ENCODE data around the gene STK17B. TPM values are rescaled to one million over a fixed set of nuclear protein-coding genes. Genes with fewer than 3 reads are reported as not detected.

STK17B gene
- total RNA-seq = 10 to 100 TPM; 11.2 to 11.5 TPM
- long read RNA-seq, partial matches to known transcripts = 0 of 2 reads
- long read RNA-seq, other reads (novel, unspliced or antisense) = 2 of 2 reads

DNA sequence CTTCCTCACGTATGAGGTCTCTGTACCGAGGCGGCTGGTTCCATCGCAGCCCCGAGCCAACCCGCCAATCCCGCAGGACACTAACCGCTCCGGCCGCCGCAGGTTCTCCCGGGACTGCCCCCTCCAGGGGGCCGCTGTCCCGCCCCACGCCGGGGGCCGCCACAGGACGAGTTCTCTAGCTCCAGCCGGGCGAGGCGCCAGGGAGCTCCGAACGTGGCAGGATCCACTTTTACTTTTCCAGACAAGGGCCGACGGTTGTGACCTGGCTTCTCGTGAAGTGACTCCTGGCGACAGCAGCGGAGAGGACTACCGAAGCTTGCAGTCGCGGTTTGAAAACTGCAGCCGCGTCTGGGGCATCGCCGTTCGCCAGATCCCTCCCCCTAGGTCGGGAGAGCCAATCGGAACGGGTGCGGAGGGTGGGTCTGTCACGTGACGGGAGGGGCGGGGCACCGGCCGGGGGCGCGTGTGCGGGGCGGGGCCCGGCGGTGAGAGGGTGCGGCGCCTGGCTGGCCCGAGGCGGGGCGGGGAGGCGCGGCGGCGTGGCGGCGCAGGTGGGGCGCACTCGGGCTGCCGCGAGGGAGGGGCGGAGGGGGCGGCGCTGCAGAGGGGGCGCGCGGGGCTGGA, at the start of gene STK17B:
Gene STK17B (minus strand): TSS at position 331 of the 624 bp plus-strand sequence. CDS start 8,195 bp downstream, outside the sequence.
- intact Hi-C loops (cut with DNase I) = loop anchor here in 1 of 2 donors (10.0 kb wide), 1 partner anchor 113 kb away; no protein-coding TSS in a partner anchor

DNA sequence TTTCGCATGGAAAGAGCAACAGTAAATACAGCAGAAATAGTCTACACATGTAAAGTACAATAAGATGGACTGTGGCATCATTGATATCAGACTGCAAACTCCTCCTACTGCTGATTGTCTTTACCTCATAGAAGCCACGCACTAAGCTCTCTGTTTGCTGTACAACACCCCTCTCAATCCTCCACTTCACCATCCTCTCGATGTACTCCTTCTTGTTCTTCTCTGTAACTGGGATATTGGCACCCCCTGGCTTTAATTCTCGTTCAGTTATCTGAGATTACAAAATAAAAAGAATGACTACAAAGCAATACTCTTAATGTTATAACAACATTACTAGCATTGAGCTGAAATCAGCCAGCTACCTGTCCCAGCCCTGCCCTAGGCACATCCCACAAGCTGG, 49.3 kb upstream of the STK17B start:
- intact Hi-C loops (cut with DNase I) = no loop called here
- ATAC-seq = no peak
- no peak for DNase-seq

More for the DNA sequence above, at the start of gene STK17B:
- peak; percentile 97 to 98 for ATAC-seq
- DNase-seq = peak; percentile 95

DNA sequence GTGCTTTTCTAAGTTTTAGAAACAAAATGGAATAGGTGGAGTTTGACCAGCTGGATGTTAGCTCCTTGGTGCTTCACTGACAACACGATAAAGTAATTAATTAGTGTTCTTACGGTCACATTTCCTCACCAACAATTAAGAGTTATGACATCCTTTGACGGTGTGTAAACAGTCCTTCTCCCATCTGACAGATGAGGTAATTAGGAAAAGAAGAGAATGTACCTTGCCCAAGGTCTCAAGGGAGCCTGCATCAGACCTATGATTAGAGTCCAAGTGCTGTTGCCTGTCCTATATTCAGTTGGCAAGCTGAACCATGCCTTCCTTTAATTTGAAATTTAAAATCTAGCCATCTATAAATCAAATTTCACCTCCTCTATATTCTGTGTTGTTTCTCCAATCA, 48.3 kb upstream of the STK17B start:
- intact Hi-C loops (cut with DNase I) = no loop called here
- ATAC-seq = no peak
- DNase-seq = no peak

DNA sequence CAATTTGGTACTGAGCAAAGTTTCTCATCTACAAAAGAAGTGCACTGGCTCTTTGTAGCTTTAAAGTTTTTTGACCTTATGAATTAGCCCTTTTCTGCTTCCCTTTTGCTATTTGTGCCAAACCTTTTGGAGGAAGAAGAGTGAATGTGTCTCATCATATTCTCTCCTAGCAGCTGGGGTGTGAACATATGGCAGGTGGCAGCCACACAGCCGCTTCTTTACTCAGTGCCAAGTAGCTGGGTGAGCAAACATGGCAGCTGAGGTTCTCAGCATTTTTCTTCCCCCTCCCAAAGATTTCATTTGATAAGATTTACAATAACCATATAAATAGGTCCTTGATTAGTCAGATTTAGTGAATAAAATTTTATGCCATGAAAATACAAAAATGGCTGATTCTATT, 46.7 kb upstream of the STK17B start:
- intact Hi-C loops (cut with DNase I) = no loop called here
- no peak for ATAC-seq
- DNase-seq = no peak

DNA sequence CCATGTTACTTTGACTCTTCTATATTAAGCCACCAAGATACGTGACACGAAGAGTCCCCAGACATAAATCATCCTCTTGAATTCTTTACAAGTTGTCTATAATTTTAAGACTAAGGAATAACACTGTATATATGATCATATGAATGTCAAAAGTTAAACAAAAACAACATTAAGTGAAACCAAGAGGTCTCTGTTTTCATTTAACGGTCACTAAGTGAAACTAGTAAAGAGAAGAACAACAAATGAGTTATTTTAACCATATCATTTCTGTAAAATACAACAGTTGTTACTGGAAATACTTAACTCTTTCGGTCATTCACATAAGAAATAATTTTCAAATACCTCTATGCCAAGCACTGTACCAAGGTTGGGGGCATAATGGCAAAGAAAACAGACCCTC, 45.7 kb upstream of the STK17B start:
- no peak for ATAC-seq
- intact Hi-C loops (cut with DNase I) = no loop called here
- no peak for DNase-seq

DNA sequence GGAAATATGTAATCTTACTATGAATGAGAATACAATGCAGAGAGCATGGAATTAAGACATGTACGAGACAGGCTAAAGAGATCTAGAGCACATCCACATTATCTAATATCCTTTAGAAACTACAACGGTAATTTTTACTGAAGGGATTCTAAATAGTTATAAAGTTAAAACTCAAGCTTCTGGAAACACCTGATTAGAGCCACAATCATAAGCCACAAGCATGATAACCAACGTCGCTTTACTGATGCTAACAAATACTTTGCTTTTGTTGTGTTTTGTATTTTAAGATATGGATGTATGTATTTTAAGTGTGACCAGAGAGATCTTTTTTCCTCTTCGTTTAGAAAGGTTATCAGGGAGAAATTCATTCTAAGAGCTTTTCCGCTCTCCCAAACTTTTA, 44.0 kb upstream of the STK17B start:
- intact Hi-C loops (cut with DNase I) = no loop called here
- DNase-seq (no peak), ATAC-seq (no peak)

DNA sequence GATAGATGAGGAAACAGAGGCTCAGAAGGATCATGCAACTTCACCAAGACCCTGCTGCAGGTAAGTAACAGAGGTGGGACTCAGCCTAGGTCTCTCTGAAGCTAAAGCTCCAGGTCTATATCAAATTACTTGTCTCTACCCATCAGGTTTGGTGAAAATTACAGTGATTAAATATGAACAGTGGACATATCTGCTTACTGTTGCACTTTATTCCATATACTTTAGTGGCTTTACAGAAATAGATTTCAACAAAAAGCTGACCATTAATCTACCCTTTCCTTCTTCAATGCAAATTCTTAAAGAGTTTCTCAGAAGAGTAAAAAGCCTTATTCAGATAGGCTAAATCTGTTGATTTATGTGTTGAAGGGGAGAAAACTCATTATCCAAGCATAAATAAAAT, 42.8 kb upstream of the STK17B start:
- no peak for ATAC-seq
- intact Hi-C loops (cut with DNase I) = no loop called here

DNA sequence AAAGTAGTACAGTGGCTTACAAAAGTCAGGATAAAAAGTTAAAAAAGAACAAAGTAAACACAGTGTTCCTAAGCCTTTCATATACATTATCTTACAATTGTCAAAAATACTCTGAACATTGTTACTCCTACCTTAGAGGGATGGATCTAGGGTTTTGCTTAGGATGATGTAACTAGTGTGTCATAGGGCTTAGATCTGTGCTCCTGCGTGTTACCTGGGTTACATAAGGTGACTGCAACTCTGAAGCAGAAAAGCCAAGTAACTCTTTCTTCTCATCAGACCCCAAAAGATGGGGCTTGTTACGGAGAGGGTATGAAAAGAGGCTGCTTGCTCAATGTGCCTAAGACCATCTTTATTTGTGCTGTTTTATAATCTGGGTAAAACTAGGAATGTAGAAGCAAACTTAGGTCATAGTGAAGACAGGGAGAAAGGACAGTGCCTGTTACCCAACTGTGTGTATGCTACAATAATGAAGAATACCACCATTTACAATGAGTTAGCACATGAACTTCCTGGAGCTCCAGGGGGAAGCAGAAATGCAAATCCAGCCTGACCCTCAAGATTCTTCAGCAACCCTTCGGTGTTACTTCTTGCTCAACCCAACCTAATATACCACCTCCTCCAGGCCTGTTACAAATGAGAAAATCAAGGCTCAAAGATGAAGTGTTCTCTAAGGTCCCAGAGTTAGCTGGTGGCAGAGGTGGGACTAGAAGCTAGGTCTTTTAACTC, 42.0 kb upstream of the STK17B start:
- no peak for DNase-seq
- intact Hi-C loops (cut with DNase I) = no loop called here
- no peak for ATAC-seq

More for the DNA sequence above, 42.8 kb upstream of the STK17B start:
- DNase-seq = no peak

DNA sequence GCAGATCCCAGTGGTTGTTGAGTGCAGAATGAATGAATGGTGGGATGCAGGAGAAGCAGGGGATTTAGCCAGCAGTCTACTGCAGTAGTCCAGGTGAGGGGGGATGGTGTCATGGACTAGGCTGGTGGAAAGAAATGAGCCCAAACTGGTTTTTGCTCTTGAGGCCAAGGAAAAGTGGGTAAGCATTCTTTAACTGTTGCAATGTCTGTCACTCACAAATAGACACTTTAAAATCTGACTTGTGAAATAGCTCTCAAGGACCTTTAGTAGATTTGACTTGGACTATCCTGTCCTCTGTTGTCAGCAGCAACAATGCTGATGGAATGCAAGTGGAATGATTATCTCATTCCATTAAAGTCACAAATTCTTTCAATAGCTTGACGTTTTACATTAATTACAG, 37.5 kb upstream of the STK17B start:
- no peak for ATAC-seq
- no peak for DNase-seq
- intact Hi-C loops (cut with DNase I) = no loop called here

DNA sequence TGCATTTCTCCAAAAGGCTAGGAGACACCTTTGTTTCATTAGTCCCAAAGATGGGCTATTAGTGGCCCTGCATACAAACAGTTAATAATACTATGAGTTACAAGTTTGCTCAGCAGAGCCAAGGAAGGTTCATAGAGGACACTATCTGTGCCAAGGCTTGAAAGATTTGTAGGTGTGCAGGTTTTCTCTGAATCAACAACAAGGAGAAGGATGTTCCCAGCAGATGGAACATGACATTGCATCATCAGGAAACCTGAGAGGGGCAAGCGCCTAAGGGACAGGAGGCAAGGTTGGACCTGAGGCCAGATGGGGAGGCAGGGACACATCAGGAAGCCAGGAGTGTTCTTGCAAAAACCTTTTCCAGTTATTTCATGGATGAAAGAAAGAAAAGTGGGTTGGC, 35.4 kb upstream of the STK17B start:
- ATAC-seq (no peak), DNase-seq (no peak)
- intact Hi-C loops (cut with DNase I) = no loop called here

DNA sequence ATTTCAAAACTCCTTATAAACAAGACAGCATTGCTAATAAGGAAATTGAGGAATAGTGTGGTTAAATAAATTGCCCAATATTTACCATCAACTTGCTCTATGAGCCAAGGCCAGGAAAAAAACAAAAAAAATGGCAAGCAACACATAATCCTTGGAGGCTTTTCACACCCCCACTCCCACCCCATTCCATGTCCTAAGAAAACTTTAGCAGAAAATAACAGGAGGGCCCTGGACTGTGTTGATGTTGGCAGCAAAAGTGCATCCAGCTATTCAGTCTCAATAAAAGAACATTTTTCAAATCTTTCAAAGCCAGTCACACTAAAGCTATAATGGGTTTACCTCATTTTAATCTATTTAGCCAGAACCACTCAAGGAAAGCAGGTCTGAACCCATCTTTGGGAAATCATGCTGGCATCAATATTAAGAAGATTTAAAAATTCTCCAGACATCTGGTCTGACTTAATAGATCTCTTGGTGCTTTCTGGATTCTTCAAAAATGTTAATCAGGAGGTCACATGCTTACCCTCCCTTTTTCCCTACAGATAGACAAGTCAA, 34.6 kb upstream of the STK17B start:
- intact Hi-C loops (cut with DNase I) = no loop called here
- ATAC-seq (peak; percentile 72 to 82), DNase-seq (no peak)

DNA sequence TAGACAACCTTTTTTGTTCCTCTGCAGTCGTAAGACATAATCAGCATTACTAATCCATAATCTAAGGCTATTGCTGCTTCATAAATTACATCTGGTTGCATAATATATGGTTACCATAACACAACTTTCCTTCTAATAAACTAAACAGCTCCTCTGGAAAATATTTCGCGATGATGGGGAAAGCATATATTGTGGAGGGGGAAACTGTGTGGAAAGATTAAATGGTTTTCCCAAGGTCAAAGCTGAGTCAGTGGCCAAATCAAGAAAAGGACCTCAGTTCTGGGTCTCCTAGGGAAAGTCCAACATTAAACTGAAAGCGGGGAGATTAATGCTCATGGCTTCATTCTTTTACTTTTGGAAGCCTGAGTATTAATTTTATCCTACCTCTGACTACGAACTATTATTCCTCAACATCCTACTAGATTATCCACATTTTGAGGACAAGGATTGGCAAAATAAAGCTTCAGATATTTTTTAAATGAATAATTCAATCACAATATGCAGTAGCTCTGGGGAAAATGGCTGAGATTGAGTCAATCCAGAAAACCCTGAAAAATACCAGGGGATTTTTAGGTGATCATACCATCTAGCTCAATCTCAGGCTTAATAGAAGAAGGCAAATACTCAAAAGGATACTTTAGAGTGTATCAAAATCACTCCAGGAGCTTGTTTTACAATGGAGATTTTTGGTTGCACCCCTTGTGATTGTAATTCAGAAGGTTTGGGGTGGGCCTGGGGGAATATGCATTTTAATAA, 33.8 kb upstream of the STK17B start:
- intact Hi-C loops (cut with DNase I) = no loop called here
- no peak for DNase-seq

DNA sequence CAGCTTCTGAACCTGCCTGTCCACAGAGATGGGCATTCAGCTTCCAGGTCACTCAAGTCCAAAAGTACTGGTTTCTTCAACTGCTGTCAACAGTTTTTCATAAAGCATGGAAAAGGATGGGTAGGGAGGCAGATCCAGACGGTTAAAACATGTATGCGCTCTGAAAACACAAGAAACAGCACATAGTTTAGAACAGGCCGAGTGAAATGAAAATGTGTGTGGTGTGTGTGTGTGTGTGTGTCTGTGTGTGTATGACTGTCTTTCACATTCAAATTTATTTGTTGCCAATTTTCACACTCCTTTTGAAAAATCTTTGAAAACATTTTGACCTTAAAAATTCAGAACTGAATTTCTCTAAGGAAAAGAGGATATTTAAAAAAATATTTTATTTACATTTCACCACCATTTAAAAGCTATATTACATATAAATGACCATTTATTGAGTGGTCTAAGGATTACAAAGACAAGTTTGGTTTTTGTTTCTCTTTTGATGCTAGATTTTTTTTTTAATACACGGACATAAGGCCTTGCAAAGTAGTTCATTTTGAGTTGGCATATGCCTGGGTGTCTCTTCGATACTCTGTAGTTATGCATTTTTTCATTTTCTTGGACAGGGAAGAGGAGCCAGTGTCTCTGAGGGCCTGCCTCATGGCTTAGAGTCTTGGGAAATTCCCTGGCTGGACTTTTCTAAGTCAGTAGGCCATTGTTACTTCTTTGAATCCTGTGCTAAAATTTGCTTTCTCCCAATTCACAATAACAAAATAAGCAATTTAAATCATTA, 30.0 kb upstream of the STK17B start:
- intact Hi-C loops (cut with DNase I) = no loop called here
- ATAC-seq (peak in 1 of 2 donors; percentile 59), DNase-seq (no peak)

More for the DNA sequence above, 33.8 kb upstream of the STK17B start:
- ATAC-seq = no peak

DNA sequence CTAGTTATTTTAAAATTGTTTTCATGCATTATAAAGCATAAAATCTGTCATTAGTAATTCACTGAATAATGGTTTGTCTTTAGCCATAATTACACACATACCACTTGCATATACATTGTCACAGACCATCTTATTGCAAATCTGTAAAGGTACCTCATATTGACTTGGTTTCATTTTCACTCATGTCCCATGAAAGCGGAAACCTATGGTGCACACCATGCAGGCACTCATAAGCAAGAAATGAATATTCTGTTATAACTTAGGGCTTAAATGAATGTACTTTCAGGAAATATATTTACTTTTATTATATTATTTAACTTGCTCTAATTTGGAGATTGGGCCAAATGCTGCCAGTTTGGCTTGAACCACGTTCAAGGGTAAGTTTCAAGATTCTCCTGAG, 29.2 kb upstream of the STK17B start:
- intact Hi-C loops (cut with DNase I) = no loop called here
- ATAC-seq = no peak

DNA sequence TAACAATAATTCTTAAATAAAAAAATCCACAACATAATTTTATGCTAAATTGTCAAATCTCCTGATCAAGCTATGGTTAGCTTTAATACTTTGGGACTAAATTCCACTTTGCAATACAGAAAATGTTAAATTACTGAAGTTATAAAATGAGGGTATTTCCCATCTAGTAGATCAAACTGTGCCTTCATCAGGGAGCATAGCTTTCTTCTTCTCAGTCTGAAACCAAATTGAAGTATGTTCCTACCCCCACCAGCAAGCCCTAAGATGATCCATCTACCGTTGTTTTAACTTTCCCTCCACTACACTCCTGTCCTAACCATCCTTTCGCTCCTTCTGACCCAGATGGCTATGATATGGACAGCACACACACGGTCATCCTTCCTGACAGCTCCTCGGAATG, 24.4 kb upstream of the STK17B start:
- no peak for ATAC-seq
- intact Hi-C loops (cut with DNase I) = no loop called here
- no peak for DNase-seq

More for the DNA sequence above, 29.2 kb upstream of the STK17B start:
- DNase-seq = no peak

DNA sequence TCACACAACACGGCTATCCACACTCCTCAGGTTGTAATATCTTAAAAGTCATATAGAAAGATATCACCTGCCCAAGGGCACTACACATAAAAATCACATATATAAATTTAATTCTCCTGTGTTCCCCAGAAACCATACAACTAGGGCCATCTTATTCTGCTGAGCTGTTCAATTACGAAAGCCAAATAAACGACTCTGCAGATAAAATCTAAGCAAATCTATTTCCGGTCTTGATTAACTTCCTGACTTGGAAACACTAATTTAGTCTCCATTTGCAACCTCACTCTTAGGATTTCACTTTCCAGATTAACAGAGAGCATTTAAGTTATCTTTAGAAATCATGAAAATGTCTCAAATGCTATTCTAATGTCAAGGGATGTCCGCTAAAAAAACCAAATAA, 23.9 kb upstream of the STK17B start:
- intact Hi-C loops (cut with DNase I) = no loop called here
- ATAC-seq = no peak
- DNase-seq = no peak

DNA sequence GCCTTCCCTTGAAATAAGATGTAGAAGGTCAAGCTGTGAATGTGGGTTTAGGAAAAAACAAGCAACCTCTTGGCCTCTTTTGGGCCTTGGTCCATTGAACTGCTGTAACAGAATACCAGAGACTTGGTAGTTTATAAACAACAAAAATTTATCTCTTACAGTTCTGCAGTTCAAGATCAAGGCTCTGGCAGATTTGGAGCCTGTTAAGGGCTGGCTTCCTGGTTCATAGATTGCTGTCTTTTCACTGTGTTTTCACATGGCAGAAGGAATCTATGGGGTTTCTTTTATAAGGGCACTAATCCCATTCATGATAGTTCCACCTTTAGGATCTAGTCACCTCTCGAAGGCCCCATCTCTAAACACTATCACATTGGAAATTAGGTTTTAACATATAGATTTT, 20.2 kb upstream of the STK17B start:
- DNase-seq (no peak), ATAC-seq (no peak)
- intact Hi-C loops (cut with DNase I) = no loop called here

DNA sequence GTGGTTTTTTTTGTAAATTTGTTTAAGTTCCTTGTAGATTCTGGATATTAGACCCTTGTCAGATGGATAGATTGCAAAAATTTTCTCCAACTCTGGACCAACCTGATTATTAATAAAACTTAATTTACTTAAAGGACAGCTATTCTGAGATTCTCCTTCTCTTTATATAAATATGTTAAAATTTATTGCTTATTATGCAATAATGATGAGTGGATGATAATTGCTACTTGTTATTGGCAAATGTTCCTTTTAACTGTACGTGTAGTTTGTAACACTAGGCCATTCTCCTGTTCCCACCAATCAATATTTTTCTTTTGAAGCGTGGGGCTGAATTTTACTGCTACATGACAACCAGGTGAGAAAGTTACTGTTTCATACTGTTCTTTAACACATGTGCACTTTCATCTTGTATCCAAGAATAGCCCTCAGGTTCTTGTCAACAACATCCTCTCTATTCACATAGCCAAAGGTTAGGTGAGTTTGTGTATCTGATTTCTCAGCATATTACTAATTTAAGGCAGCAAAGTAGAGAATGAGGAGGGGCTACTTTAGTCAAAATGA, 16.6 kb upstream of the STK17B start:
- DNase-seq = no peak
- intact Hi-C loops (cut with DNase I) = no loop called here

More for the DNA sequence above, 16.6 kb upstream of the STK17B start:
- ATAC-seq = no peak

All from left cardiac atrium (tissue), 4 donors.